HL-60 (cell line): ENCODE results near the gene PMPCB.

Experiments
- POLR2AphosphoS5 ChIP-seq: IDR thresholded peaks from 2 replicates; pipeline ENCODE4 v1.6.1; 2012; ENCODE audit warnings: low read depth
- TF ChIP-seq, protein P1 (sequence below): IDR thresholded peaks from one replicate; pipeline ENCODE4 v1.5.1; 2011; ENCODE audit warnings: low read length, control low read depth, inconsistent platforms; ENCODE audit not compliant: insufficient read depth

- TF ChIP-seq, protein P1, sequence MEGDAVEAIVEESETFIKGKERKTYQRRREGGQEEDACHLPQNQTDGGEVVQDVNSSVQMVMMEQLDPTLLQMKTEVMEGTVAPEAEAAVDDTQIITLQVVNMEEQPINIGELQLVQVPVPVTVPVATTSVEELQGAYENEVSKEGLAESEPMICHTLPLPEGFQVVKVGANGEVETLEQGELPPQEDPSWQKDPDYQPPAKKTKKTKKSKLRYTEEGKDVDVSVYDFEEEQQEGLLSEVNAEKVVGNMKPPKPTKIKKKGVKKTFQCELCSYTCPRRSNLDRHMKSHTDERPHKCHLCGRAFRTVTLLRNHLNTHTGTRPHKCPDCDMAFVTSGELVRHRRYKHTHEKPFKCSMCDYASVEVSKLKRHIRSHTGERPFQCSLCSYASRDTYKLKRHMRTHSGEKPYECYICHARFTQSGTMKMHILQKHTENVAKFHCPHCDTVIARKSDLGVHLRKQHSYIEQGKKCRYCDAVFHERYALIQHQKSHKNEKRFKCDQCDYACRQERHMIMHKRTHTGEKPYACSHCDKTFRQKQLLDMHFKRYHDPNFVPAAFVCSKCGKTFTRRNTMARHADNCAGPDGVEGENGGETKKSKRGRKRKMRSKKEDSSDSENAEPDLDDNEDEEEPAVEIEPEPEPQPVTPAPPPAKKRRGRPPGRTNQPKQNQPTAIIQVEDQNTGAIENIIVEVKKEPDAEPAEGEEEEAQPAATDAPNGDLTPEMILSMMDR = no peak
- TF ChIP-seq POLR2AphosphoS5 = no peak
These were observed 41.6 kb downstream of the PMPCB start for GRCh38 chr7:103338864-103339263.
